GM12892 (cell line): Measurements from ENCODE around the gene FGGY.

Experiments
- POLR2A ChIP-seq: IDR thresholded peaks from 2 replicates; pipeline ENCODE4 v1.6.1; 2011; ENCODE audit warnings: low read depth, low read length, control low read depth
- POLR2AphosphoS5 ChIP-seq: IDR thresholded peaks from 2 replicates; pipeline ENCODE4 v1.6.1; 2011; ENCODE audit warnings: low read depth, low read length, control low read depth
- TAF1 ChIP-seq: IDR thresholded peaks from 2 replicates; pipeline ENCODE4 v1.6.1; 2011; ENCODE audit warnings: low read depth, mild to moderate bottlenecking, control low read depth, low read length, borderline replicate concordance

DNA sequence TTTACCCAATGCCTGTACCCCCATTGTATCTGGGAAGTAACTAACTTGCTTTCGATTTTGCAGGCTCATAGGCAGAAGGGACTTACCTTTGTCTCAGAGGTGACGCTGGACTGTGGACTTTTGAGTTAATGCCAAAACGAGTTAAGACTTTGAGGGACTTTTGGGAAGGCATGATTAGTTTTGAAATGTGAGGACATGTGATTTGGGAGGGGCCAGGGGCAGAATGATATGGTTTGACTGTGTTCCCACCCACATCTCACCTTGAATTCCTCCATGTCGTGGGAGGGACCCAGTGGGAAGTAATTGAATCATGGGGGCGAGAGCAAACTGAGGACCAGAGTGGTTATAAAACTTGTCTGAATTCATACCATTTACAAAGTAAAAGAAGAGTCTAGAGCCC is 440.7 kb downstream of the FGGY start:
- TF ChIP-seq POLR2A (no peak), POLR2AphosphoS5 (no peak), TAF1 (no peak)
